ACHN (cell line): Measurements from ENCODE around the gene PSENEN.
"Not testable (repeated sequence)": the region's sequence is repeated elsewhere in the genome, so short reads cannot be mapped to it uniquely, and the experiment has no call there.

Experiments
- DNase-seq: peaks from one replicate; pipeline ENCODE4 v3.0.0-alpha.2; 2015
- in situ Hi-C: cut with HindIII; loops from 2 replicates; pipeline ENCODE4 v1.10.0; 2017; ENCODE audit warnings: low sequenced_read_pairs, low pct_ligation_motif_present, low pct_unique_long_range_greater_than_20kb

Gene PSENEN

DNA sequence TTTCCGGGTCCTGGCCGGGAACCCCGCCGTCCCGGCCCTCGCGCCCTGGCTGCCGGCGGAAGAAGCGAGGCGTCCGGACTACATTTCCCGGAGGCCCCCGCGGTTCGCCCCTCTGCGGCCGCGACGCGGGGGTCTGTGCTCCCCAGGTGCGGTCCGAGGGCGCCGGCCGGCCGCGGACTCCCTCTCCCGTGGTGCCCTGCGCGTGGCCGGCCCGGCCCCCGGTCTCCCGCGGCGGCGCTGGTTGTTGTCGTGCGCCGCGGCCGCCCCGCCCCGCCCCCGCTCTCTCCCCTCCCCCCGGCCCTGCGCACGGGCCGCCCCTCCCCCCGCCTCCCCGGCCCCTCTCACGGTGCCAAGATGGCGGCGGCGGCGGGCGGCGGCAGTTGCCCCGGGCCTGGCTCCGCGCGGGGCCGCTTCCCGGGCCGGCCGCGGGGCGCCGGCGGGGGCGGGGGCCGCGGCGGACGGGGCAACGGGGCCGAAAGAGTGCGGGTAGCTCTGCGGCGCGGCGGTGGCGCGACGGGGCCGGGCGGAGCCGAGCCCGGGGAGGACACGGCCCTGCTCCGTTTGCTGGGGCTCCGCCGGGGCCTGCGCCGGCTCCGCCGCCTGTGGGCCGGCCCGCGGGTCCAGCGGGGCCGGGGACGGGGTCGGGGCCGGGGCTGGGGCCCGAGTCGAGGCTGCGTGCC lies 27.6 kb upstream of the PSENEN start, which contains the start of gene KMT2B:
KMT2B (plus strand) TSS at position 339 of the 680 bp plus-strand sequence; CDS start at position 355, 16 bp downstream.
- peak; percentile 90 for DNase-seq
- in situ Hi-C loops, result no loop called here

DNA sequence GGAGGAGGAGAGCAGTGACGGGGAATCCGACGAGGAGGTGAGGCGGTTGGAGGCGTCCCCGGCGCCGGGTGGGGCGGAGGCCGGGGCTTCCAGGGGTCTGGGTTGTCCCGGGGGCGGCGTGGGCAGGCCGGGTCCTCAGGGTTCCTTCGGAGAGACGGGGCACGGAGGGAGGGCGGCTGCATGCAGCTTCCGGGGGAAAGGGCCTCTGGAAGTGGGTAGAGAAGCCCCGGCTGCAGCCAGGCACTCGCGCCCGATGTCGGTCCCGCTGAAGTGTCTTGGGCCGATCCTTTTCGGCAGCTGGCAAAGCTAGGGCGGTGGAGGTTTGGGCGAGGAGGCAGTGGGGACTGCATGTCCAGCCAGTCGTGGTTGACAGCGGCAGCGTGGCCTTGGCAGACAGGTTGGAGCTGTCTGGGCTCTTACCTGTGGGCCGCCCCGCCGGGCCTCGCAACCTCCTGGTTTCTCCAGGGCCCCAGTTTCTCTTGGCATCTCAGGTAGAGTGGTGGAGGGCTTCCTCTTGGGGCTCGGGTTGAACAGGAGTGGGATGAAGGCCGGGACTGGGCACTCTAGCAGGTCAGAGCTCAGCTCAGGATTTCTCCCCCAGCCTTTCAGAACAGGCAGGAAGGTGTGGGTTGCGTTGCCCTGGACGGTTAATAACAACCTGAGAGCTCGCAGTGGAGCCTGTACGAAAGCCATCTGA lies 27.0 kb upstream of the PSENEN start:
- DNase-seq, result peak; percentile 10
- in situ Hi-C loops, result no loop called here

DNA sequence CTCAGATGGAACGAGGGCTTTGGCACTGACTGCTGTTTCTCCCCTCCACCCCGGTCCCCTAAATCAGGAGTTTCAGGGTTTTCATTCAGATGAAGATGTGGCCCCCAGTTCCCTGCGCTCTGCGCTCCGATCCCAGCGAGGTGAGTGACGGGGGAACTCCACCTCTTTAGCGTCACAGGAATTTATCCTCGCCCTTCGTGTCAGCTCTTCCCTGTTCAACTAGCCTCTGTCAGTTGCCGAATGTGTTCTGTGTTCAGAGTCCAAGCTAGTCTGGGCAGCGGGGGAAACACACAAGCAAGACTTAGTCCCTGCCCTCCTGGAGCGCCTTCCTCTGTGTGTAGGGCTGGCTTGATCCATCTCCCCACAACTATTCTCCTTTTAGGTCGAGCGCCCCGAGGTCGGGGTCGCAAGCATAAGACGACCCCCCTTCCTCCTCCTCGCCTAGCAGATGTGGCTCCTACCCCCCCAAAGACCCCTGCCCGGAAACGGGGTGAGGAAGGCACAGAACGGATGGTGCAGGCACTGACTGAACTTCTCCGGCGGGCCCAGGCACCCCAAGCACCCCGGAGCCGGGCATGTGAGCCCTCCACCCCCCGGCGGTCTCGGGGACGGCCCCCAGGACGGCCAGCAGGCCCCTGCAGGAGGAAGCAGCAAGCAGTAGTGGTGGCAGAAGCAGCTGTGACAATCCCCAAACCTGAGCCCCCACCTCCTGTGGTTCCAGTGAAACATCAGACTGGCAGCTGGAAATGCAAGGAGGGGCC lies 25.9 kb upstream of the PSENEN start:
- in situ Hi-C loops, result no loop called here
- DNase-seq, result no peak

DNA sequence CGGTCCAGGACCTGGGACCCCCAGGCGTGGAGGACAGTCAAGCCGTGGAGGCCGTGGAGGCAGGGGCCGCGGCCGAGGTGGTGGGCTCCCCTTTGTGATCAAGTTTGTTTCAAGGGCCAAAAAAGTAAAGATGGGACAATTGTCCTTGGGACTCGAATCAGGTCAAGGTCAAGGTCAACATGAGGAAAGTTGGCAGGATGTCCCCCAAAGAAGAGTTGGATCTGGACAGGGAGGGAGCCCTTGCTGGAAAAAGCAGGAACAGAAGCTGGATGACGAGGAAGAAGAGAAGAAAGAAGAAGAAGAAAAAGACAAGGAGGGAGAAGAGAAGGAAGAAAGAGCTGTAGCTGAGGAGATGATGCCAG lies 25.3 kb upstream of the PSENEN start:
- in situ Hi-C loops, result no loop called here
- no peak for DNase-seq

DNA sequence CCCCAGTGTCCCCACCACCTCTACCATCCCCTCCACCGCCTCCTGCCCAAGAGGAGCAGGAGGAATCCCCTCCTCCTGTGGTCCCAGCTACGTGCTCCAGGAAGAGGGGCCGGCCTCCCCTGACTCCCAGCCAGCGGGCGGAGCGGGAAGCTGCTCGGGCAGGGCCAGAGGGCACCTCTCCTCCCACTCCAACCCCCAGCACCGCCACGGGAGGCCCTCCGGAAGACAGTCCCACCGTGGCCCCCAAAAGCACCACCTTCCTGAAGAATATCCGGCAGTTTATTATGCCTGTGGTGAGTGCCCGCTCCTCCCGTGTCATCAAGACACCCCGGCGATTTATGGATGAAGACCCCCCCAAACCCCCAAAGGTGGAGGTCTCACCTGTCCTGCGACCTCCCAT lies 24.8 kb upstream of the PSENEN start:
- DNase-seq, result no peak
- in situ Hi-C loops, result no loop called here

DNA sequence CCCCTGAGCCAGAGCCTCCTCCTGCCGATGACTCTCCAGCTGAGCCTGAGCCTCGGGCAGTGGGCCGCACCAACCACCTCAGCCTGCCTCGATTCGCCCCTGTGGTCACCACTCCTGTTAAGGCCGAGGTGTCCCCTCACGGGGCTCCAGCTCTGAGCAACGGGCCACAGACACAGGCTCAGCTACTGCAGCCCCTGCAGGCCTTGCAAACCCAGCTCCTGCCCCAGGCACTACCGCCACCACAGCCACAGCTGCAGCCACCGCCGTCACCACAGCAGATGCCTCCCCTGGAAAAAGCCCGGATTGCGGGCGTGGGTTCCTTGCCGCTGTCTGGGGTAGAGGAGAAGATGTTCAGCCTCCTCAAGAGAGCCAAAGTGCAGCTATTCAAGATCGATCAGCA lies 24.1 kb upstream of the PSENEN start:
- no peak for DNase-seq
- in situ Hi-C loops, result no loop called here

DNA sequence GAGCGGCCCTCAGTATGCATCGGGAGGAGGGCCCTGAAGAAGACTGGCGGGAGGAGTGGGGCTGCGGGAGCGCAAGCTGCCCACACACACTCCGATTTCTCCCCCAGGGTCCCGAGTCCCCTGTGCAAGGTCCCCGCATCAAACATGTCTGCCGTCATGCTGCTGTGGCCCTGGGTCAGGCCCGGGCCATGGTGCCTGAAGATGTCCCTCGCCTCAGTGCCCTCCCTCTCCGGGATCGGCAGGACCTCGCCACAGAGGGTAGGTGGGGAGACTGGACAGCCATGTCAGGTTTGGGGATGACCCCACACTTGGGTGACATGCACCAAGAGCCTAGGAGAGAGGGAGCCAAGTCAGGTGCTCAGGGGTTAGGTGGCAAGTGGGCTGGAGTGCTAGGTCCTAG lies 23.0 kb upstream of the PSENEN start:
- no peak for DNase-seq
- in situ Hi-C loops, result no loop called here

DNA sequence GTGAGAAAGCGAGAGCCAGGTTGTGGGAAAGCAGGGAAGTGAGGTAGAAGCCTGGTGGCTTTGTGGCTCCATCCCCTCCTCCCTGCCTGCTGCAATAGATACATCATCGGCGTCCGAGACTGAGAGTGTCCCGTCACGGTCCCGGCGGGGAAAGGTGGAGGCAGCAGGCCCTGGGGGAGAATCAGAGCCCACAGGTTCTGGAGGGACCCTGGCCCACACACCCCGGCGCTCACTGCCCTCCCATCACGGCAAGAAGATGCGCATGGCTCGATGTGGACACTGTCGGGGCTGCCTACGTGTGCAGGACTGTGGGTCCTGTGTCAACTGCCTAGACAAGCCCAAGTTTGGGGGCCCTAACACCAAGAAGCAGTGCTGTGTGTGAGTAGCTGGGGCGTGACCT lies 22.6 kb upstream of the PSENEN start:
- DNase-seq, result no peak
- in situ Hi-C loops, result no loop called here

DNA sequence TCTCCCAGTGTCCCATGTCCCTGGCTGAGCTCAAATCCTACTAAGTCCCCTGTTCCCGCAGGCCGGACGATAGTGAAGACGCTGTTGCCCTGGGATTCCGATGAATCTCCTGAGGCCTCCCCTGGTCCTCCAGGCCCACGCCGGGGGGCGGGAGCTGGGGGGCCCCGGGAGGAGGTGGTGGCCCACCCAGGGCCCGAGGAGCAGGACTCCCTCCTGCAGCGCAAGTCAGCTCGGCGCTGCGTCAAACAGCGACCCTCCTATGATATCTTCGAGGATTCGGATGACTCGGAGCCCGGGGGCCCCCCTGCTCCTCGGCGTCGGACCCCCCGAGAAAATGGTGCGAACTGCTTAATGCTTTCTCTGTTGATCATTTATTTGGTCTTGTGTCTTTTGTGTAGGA lies 21.8 kb upstream of the PSENEN start:
- no peak for DNase-seq
- in situ Hi-C loops, result no loop called here

DNA sequence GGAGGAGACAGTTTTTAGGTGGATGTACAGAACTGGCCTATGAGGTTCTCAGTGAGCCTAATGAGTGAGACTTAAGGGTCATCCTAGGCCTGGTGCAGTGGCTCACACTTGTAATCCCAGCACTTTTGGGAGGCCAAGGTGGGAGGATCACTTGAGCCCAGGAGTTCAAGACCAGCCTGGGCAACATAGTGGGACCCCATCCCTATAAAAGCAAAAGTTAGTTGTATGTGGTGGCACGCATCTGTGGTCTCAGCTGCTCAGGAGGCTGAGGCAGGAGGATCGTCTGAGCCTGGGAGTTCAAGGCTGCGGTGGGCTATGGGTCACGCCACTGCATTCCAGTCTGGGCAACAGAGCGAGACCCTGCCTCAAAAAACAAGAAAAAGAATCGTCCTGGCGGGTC lies 21.3 kb upstream of the PSENEN start:
- in situ Hi-C loops, DNase-seq: not testable (repeated sequence)

DNA sequence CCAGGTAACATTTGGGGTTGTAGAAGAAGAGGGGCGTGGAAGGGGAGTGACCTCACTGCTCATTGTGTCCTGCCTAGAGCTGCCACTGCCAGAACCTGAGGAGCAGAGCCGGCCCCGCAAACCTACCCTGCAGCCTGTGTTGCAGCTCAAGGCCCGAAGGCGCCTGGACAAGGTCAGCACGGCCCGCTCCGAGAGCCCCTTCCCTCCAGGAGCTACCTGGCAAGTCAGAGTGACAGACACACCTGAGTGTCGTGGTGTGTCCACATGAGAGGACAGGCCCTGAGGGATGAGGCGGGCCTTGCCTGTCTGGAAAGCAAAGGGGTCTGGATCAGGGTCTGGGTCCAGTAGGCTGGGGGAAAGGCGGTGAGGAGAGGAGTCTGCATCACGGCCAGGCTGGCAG lies 20.9 kb upstream of the PSENEN start:
- no peak for DNase-seq
- in situ Hi-C loops, result no loop called here

DNA sequence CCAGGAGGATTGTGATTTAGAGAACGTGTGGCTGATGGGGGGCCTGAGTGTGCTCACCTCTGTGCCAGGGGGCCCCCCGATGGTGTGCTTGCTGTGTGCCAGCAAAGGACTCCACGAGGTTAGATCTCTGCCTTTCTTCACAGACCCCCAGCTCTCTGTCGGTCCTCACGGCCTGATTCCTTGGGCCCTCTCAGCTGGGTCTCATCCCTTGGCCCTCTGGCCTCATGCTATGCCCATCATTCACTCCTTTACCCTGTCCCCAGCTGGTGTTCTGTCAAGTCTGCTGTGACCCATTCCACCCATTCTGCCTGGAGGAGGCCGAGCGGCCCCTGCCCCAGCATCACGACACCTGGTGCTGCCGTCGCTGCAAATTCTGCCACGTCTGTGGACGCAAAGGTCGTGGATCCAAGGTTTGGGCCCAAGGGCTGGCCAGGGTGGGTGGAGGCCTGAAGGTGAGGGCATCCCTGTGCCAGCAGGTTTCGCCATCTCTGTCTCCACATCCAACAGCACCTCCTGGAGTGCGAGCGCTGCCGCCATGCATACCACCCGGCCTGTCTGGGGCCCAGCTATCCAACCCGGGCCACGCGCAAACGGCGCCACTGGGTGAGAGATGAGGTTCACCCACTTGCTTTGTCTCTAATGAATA lies 20.1 kb upstream of the PSENEN start:
- DNase-seq, result no peak
- in situ Hi-C loops, result no loop called here

DNA sequence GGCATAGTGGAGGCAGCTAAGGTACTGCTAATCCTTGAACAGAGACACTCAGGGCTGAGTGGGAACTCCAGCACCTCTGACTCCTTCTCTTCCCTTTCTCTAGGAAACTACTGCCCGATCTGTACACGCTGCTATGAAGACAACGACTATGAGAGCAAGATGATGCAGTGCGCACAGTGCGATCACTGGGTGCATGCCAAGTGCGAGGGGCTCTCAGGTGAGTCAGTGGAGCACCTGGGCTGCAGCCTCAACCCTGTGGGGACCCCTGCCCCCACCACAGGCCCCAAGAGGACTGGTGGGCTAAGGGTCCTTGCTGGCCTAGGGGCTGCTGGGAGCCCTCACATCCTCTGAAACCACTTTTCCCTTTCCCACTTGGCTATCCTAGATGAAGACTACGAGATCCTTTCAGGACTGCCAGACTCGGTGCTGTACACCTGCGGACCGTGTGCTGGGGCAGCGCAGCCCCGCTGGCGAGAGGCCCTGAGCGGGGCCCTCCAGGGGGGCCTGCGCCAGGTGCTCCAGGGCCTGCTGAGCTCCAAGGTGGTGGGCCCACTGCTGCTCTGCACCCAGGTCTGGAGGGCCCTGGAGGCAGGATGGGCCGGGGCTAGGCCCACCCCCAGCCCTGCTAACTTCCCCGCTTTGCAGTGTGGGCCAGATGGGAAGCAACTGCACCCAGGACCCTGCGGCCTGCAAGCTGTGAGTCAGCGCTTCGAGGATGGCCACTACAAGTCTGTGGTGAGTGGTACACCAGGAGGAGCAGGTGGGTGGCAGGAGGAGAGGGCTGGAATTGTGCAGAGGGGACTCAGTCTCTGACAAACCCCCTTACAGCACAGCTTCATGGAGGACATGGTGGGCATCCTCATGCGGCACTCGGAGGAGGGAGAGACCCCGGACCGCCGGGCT lies 18.1 kb upstream of the PSENEN start:
- DNase-seq, result no peak
- in situ Hi-C loops, result no loop called here

DNA sequence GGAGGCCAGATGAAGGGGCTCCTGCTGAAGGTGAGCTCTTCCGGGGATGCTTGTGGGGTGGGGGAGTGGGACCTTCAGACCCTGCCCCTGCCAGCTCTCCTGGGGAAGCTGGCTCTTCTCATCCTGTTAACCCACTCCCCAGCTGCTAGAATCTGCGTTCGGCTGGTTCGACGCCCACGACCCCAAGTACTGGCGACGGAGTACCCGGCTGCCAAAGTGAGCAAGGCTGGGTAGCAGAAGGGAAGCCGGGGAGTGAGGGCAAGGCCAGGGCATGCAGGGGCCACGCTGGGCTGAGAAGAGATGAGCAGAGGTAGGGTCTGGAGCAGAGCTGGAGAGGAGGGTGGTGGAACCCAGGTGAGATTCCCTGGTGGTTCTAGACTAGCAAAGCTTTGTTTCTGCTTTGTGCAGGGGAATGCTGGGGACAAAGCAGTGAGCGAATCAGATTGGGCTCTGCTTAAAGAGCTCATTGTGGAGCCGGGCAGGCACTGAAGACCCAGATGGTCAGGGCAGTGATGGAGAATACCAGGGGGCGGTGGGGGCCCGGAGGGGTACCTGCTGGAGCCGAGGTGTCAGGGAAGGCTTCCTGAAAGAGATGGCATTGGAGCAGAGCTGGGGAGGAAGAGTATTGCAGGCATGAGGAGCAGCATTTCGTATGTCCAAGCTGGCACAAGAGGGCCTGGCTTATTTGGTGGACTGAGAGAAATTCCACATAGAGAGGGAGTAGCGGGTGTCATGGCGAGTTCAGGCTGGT lies 17.3 kb upstream of the PSENEN start:
- DNase-seq, result no peak
- in situ Hi-C loops, result no loop called here

DNA sequence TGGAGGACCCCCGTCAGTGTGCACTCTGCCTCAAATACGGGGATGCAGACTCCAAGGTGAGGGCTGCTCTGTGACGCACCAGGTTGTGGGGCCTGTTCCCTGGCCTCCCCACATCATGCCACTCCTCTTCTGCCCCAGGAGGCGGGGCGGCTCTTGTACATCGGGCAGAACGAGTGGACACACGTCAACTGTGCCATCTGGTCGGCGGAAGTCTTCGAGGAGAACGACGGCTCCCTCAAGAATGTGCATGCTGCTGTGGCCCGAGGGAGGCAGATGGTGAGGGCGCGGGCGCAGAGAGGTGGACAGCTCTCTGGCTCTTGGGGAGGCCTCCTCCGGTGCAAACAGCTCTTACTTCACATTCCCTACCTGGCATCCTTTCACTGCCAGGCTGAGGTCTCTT lies 16.4 kb upstream of the PSENEN start:
- in situ Hi-C loops, result no loop called here

DNA sequence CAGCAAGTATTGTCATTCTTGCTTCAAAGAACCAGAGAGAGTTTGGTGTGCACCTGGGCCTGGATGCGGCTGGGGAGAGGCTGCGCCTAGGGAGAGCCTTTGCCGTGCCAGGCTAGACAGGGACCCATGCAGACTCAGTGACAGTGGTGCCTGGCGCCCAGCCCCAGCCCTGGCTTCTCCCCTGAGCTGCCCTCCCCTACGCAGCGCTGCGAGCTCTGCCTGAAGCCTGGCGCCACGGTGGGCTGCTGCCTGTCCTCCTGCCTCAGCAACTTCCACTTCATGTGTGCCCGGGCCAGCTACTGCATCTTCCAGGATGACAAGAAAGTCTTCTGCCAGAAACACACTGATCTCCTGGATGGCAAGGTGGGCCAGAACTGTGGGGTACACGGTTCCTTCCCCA lies 15.7 kb upstream of the PSENEN start:
- no peak for DNase-seq
- in situ Hi-C loops, result no loop called here

More for the DNA sequence above, 16.4 kb upstream of the PSENEN start:
- DNase-seq, result no peak

DNA sequence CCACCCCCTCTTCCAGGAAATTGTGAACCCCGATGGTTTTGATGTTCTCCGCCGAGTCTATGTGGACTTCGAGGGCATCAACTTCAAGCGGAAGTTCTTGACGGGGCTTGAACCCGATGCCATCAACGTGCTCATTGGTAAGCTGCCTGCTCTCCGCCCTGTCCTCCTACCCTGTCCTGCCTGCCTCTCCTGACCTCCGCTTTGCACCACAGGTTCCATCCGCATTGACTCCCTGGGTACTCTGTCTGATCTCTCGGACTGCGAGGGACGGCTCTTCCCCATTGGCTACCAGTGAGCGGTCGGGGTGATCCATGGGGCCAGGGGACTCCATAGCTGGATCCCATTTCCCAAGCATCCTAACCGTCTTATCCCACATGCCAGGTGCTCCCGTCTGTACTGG lies 15.1 kb upstream of the PSENEN start:
- DNase-seq, result no peak
- in situ Hi-C loops, result no loop called here

DNA sequence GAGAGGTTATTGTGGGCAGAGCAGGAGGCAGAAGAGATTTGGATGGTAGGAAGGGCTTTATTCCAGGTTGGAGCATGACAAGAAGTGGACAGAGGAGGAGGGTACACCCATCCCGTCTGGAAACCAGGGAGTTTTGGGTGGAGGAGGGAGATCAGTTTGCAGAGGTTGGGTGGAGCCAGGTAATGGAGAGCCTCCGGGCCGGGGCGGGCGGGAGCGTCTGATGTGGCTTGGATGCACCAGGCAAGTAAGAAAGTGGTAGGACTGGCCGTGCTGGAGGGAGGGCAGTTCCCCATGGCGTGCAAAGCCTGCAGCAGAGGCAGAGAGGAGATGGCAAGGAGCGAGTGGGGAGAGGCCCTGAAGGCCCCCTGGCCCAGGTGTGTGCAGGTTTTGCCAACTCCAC lies 14.1 kb upstream of the PSENEN start:
- in situ Hi-C loops, result no loop called here
- no peak for DNase-seq
